Rectal smooth muscle tissue (tissue), 1 donor: ENCODE measurements around the gene RAPGEF4.

Experiments used
- H3K27ac ChIP-seq: one replicate; pipeline ENCODE4 v1.7.0; 2013; ENCODE audit warnings: low read depth, low read length, inconsistent platforms
- H3K27me3 ChIP-seq: one replicate; pipeline ENCODE4 v1.7.0; 2013; ENCODE audit warnings: low read length; ENCODE audit not compliant: control insufficient read depth, insufficient read depth
- H3K36me3 ChIP-seq: one replicate; pipeline ENCODE4 v1.7.0; 2013; ENCODE audit warnings: low read length; ENCODE audit not compliant: control insufficient read depth, insufficient read depth
- H3K4me1 ChIP-seq: one replicate; pipeline ENCODE4 v1.7.0; 2013; ENCODE audit warnings: low read length; ENCODE audit not compliant: control insufficient read depth, insufficient read depth
- H3K4me3 ChIP-seq: one replicate; pipeline ENCODE4 v1.7.0; 2013; ENCODE audit warnings: low read length
- H3K9ac ChIP-seq: one replicate; pipeline ENCODE4 v1.7.0; 2013; ENCODE audit warnings: low read length

Gene RAPGEF4

GRCh38 chr2:172986040-172986439 lies 250.4 kb downstream of the RAPGEF4 start:
- no peak overlapping the region for H3K4me3 ChIP-seq
- H3K9ac ChIP-seq, result no peak overlapping the region
- no peaks in the 10 kb centered on the region for H3K4me1 ChIP-seq
- H3K36me3 ChIP-seq, result no peaks in the 10 kb centered on the region
- H3K27ac ChIP-seq, result no peak overlapping the region
- no peaks in the 10 kb centered on the region for H3K27me3 ChIP-seq

GRCh38 chr2:172988728-172989127 lies 253.1 kb downstream of the RAPGEF4 start:
- Histone ChIP-seq H3K27ac (no peak overlapping the region), H3K36me3 (no peaks in the 10 kb centered on the region), H3K27me3 (no peaks in the 10 kb centered on the region), H3K4me3 (no peak overlapping the region), H3K4me1 (no peaks in the 10 kb centered on the region), H3K9ac (no peak overlapping the region)

DNA sequence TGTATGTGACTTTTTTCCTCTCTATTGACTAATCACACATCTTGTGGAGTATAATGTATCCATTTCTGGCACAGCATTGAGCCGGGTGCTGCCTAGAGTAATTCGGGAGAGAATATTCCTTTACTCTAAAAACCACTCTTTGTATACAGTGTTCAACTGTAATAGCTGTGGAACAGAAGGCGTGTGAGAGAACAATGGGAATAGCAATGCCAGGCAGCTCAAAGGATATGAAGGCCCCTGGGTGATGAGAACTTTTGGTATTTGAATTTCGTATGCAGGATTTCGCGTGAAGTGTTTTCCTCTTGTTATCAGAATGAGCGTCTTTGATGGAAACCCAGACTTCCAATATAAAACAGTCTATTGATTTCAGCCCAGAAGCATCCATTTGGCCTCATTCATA lies 255.4 kb downstream of the RAPGEF4 start:
- Histone ChIP-seq H3K9ac (no peak overlapping the region), H3K4me1 (peaks cover 4% of the 10 kb centered on the region), H3K36me3 (no peaks in the 10 kb centered on the region), H3K4me3 (no peak overlapping the region), H3K27me3 (no peaks in the 10 kb centered on the region), H3K27ac (no peak overlapping the region)

- H3K9ac ChIP-seq, result no peak overlapping the region
- H3K27ac ChIP-seq, result no peak overlapping the region
- no peak overlapping the region for H3K4me3 ChIP-seq
- peaks cover 4% of the 10 kb centered on the region for H3K4me1 ChIP-seq
- no peaks in the 10 kb centered on the region for H3K27me3 ChIP-seq
- H3K36me3 ChIP-seq, result no peaks in the 10 kb centered on the region
Observed at GRCh38 chr2:172993139-172993538, 257.5 kb downstream of the RAPGEF4 start.

DNA sequence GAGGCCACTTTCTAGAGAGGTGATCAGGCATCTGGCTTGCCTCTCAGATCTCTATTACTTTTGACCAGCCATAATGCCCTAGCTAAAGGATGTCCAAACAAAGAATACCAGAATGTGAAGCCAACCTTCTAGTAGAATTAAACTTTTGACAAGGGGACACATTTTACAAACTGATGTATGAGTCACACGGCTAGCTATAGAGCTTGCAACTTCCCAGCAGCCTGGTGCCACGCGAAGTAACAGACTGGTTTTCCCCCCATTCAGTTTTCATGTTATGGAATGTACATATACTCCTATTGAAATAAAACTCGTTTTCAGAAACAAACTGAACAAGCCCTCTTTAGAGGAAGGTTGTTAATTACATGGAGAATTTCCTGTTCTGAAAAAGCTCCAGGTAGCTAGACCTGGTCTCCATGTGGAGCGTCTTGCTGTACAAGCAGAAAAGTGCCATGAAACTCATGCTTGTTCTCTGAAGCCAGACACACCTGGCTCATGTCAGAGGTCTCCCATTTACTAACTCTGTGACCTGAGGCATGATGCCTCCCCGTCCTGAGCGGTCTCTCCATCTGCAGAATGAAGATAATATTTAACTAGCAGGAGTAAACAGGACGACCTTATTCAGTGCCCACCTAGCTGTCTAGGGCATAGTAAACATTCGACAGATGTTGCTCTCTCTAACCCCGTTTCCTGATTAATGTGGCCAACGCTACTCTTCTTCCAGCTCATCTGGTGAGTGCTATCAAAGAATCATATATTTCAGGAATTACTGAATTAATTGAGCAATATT lies 258.5 kb downstream of the RAPGEF4 start:
- H3K27me3 ChIP-seq, result no peaks in the 10 kb centered on the region
- no peaks in the 10 kb centered on the region for H3K36me3 ChIP-seq
- H3K27ac ChIP-seq, result no peak overlapping the region
- H3K4me3 ChIP-seq, result no peak overlapping the region
- no peak overlapping the region for H3K9ac ChIP-seq
- peaks cover 4% of the 10 kb centered on the region for H3K4me1 ChIP-seq

- Histone ChIP-seq H3K27me3 (no peaks in the 10 kb centered on the region), H3K9ac (no peak overlapping the region), H3K27ac (no peak overlapping the region), H3K4me3 (no peak overlapping the region), H3K36me3 (no peaks in the 10 kb centered on the region), H3K4me1 (peaks cover 4% of the 10 kb centered on the region)
Observed at GRCh38 chr2:172994864-172995263, 259.2 kb downstream of the RAPGEF4 start.

GRCh38 chr2:172995323-172996244 lies 259.9 kb downstream of the RAPGEF4 start:
- no peaks in the 10 kb centered on the region for H3K27me3 ChIP-seq
- H3K27ac ChIP-seq, result no peak overlapping the region
- H3K9ac ChIP-seq, result no peak overlapping the region
- H3K36me3 ChIP-seq, result no peaks in the 10 kb centered on the region
- no peak overlapping the region for H3K4me3 ChIP-seq
- H3K4me1 ChIP-seq, result peaks cover 4% of the 10 kb centered on the region

GRCh38 chr2:172996387-172996961 lies 260.8 kb downstream of the RAPGEF4 start:
- Histone ChIP-seq H3K27ac (no peak overlapping the region), H3K4me1 (peaks cover 4% of the 10 kb centered on the region), H3K27me3 (no peaks in the 10 kb centered on the region), H3K9ac (no peak overlapping the region), H3K36me3 (no peaks in the 10 kb centered on the region), H3K4me3 (no peak overlapping the region)

GRCh38 chr2:172997031-172997430 lies 261.4 kb downstream of the RAPGEF4 start:
- Histone ChIP-seq H3K36me3 (no peaks in the 10 kb centered on the region), H3K27ac (no peak overlapping the region), H3K9ac (no peak overlapping the region), H3K4me3 (no peak overlapping the region), H3K27me3 (no peaks in the 10 kb centered on the region), H3K4me1 (peaks cover 4% of the 10 kb centered on the region)

- H3K36me3 ChIP-seq, result no peaks in the 10 kb centered on the region
- H3K4me3 ChIP-seq, result no peak overlapping the region
- no peak overlapping the region for H3K9ac ChIP-seq
- no peaks in the 10 kb centered on the region for H3K27me3 ChIP-seq
- H3K27ac ChIP-seq, result no peak overlapping the region
- H3K4me1 ChIP-seq, result peaks cover 4% of the 10 kb centered on the region
Observed at GRCh38 chr2:172998547-172999272, 263.1 kb downstream of the RAPGEF4 start.

GRCh38 chr2:172999641-173000386 lies 264.2 kb downstream of the RAPGEF4 start:
- no peak overlapping the region for H3K9ac ChIP-seq
- peaks cover 4% of the 10 kb centered on the region for H3K4me1 ChIP-seq
- H3K27me3 ChIP-seq, result no peaks in the 10 kb centered on the region
- H3K4me3 ChIP-seq, result no peak overlapping the region
- H3K36me3 ChIP-seq, result no peaks in the 10 kb centered on the region
- no peak overlapping the region for H3K27ac ChIP-seq
